DLD1 (cell line): Measurements from ENCODE around the gene TGIF2LX.
"Not testable (repeated sequence)": the region's sequence is repeated elsewhere in the genome, so short reads cannot be mapped to it uniquely, and the experiment has no call there.

ENCODE experiments used
- in situ Hi-C: cut with HindIII; loops from 2 replicates; pipeline ENCODE4 v1.10.0; 2017; ENCODE audit warnings: low sequenced_read_pairs

Gene TGIF2LX

DNA sequence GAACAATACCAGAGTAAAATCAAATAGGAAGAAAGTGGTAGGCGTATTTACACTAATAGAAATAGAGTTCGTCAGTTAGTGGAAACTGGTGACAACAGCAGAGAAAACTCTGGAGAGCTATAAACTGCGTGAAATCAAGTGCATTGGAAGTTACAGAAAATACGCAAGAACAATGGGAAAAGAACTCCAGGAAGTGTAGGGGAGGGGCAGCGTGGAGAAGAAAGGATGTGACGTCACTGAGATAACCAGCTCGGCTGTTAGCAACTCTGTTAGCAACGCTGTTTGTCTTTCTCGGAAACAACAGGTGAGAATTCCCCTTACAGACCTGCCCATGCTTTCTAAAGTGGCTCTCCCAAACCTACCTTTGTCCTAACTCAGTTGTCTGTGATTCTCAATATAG is at the start of gene TGIF2LX:
Gene TGIF2LX, plus strand, starts transcription at position 244 of the 400 bp plus-strand sequence. CDS start 178 bp downstream, outside the sequence.
- in situ Hi-C loops, result not testable (repeated sequence)

DNA sequence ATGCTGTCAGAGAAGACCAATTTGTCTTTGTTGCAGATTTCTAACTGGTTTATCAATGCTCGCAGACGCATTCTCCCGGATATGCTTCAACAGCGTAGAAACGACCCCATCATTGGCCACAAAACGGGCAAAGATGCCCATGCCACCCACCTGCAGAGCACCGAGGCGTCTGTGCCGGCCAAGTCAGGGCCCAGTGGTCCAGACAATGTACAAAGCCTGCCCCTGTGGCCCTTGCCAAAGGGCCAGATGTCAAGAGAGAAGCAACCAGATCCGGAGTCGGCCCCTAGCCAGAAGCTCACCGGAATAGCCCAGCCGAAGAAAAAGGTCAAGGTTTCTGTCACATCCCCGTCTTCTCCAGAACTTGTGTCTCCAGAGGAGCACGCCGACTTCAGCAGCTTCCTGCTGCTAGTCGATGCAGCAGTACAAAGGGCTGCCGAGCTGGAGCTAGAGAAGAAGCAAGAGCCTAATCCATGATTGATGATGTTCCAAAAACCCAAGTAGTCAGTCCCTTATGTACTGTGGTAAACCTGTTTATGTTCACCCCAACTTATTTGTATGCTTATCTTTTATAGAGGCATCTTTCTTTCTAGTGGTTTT is 728 bp downstream of the TGIF2LX start:
- in situ Hi-C loops, result not testable (repeated sequence)

GRCh38 chrX:89943077-89943476 is 21.4 kb downstream of the TGIF2LX start:
- in situ Hi-C loops, result not testable (repeated sequence)

DNA sequence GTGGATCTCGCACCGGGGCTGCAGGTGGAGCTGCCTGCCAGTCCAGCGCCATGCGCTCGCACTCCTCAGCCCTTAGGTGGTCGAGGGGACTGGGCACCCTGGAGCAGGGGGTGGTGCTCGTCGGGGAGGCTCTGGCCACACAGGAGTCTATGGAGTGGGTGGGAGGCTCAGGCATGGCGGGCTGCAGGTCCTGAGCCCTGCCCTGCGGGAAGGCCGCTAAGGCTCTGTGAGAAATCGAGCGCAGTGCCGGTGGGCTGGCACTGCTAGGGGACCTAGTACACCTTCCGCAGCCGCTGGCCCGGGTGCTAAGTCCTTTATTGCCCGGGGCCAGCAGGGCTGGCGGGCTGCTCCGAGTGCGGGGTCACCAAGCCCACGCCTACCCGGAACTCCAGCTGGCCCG is 43.9 kb downstream of the TGIF2LX start:
- in situ Hi-C loops, result not testable (repeated sequence)
